ACHN (cell line): ENCODE measurements around the gene NPTX1.
A peak's percentile ranks its signal among the peaks of the same experiment; 100 is the strongest.
"Not testable (repeated sequence)": the region's sequence is repeated elsewhere in the genome, so short reads cannot be mapped to it uniquely, and the experiment has no call there.

Experiments used
- DNase-seq: peaks from one replicate; pipeline ENCODE4 v3.0.0-alpha.2; 2015
- in situ Hi-C: cut with HindIII; loops from 2 replicates; pipeline ENCODE4 v1.10.0; 2017; ENCODE audit warnings: low sequenced_read_pairs, low pct_ligation_motif_present, low pct_unique_long_range_greater_than_20kb

NPTX1 gene

DNA sequence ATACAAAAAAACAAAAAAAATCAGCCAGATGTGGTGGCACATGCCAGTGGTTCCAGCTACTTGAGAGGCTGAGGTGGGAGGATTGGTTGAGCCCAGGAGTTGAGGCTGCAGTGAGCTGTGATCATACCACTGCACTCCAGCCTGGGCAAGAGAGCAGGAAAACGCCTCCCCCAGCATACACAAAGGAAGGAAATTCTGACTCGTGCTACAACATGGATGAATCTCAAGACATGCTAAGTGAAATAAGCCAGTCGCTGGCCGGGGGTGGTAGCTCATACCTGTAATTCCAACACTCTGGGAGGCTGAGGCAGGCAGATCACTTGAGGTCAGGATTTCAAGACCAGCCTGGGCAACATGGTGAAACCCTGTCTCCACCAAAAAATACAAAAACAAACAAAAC is 30.8 kb upstream of the NPTX1 start:
- in situ Hi-C loops, result not testable (repeated sequence)

DNA sequence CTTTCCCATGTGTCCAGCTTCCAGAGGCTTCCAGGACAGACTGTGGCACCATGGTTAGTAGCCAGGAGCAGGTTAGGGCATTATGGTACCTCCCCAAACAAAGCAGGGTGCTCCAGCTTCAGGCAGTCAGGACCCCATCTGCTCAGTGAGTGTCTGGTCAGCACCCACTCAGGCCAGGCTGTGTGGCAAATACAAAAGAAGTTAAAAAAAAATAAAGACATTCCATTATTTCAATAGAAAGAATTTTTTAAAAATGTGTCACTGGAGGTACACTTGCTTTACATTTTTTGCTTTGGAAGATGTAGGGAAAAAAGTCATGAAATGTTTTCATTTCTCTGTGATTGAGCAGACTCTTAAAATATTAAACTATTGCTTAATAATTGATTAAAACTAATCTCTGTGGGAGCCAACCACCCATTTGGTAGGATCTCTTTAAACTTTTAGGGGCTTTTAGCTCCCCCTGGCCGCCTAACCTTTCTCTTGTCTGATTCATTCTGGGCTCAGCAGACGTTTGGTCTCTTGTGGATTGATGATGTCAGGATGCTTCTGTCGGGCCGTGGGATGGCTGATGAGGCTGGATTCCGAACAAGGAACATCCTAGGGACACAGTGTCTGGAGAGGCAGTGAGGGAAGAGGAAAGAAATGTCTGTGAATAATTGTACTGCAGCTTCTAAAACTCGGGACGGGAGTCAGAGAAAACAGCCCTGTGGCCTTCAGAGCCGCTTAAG is 28.4 kb upstream of the NPTX1 start:
- in situ Hi-C loops, result no loop called here

More for the DNA sequence above, 30.8 kb upstream of the NPTX1 start:
- not testable (repeated sequence) for DNase-seq

DNA sequence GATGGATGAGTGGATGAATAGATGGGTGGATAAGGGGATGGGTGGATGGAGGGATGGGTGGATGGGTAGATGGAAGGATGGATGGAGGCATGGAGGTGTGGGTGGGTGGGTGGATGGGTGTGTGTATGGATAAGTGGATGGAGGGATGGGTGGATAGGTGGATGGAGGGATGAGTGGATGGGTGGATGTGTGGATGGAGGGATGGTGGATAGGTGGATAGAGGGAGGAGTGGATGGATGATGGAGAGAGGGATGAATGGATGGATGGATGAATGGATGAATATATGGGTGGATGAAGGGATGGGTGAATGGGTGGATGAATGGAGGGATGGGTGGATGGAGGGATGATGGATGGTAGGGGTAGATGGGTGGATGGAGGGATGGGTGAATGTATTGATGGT is 27.5 kb upstream of the NPTX1 start:
- in situ Hi-C loops, result no loop called here
- DNase-seq, result no peak

More for the DNA sequence above, 28.4 kb upstream of the NPTX1 start:
- peak; percentile 14 for DNase-seq

DNA sequence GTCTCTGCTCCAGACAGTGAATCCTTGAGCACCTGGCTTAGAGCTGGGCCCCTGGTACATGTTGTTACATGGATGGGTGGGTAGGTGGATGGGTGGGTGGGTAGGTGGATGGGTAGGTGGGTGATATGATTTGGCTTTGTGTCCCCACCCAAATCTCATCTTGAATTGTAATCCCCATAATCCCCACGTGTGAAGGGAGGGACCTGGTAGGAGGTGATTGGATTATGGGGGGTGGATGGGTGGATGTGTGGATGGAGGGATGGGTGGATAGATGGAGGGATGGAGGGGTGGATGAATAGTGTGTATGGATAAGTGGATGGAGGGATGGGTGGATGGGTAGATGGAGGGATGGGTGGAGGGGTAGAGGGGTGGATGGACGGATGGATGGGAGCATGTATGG is 26.6 kb upstream of the NPTX1 start:
- no peak for DNase-seq
- in situ Hi-C loops, result no loop called here

DNA sequence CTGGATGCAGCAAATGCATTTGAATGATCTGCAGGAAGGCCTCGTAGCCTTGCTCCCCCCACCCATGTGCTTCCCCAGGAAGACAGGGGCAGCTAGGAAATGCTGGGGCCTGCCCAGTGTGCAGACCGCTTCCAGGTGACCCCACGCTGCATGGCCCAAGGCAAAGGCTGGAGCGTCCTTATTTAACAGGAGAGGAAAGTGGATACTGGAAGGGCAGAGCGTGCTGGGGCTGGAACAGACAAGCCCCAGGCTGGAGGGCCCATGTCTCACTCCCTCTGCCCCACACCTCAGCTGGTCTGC is 26.1 kb upstream of the NPTX1 start:
- no peak for DNase-seq
- in situ Hi-C loops, result no loop called here

DNA sequence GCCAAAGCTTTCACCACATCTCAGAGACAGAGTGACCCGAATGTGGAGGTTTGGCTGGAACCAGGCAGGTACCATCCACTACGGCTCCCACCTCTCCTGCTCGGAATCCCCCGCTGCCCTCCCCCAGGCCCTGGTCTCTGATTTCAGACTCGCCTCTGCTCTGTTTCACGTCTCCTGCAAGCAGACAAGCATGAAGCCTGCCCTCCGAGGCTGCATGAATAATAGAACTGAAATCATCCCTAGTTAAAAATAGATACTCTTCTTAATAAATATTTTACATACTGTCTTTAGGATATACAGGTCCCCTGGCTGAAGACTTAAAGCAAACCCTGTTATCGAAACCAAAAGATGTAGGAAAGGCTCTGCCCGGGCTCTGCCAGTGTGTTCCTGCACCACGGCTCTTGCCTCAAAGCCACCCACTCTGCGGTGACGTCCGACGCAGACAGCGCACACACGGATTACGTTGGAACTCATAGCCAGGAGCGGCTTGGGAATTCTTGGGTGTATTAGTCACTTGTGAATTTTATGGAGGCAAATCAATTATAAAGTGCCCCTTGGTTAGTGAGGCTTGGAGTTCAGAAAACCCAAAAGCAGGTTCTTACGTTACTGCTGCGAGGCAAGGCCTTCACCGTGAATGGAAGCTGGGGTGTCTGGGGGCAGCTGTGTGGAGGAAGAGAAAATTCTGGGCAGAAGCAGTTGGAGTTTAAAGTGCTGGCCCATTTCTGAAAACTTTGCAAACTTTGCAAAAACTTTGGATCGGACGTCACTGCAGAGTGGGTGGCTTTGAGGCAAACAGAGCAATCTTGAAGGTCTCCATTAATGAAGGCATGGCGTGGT is 25.6 kb upstream of the NPTX1 start:
- no peak for DNase-seq
- in situ Hi-C loops, result no loop called here

DNA sequence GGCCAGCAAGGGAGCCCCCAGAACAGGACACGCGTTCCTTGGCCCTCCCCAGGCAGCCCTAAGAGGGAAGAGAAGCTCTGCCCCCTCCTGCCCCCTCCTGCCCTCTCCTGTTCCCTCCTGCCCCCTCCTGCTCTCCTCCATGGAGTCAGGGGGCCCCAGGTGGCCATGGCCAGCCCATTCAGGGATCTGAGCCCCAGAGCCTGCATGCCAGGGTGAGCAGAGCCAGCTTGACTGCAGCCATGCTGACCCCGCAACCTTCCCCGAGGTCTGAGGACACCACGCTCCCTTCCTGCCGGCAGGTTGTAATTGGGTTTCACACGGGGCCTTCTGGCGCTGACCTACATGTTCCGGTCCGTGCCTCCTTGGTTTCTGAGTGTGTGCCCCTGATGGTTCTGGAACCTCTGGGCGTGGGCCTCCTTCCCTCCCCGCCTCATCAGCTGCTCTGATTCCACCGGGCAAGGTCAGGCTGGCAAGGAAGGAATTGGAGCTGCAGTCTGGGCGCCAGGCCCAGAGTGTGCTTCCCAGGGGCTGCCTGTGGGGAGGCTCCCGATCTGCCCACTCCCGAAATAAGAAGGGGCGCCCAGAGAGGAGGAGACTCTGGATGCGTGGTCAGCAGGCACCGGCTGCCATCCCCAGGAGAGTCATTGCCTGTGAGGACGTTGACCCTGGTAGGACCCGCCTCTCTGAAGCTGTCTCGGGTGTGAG is 23.7 kb upstream of the NPTX1 start:
- DNase-seq, result no peak
- in situ Hi-C loops, result no loop called here

DNA sequence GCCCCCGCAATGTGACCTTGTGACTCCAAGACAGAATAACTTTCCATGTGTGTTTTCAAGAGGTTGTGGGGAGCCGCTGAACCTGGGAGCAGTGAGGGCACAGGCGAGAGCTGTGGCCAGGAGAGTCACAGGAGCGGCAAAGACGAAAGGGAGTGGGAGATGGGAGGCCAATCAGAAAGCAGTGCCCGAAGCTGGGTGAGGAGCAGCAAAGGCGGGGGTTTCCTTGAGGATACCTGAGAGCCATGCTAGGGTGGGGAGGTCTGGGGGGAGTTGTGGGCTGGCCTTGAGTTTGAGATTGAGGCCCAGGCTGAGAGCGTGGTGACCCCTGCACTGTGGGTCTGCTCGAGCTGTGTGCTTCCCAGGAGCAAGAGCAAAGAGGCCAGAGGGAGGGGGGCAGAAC is 23.2 kb upstream of the NPTX1 start:
- DNase-seq, result no peak
- in situ Hi-C loops, result no loop called here

DNA sequence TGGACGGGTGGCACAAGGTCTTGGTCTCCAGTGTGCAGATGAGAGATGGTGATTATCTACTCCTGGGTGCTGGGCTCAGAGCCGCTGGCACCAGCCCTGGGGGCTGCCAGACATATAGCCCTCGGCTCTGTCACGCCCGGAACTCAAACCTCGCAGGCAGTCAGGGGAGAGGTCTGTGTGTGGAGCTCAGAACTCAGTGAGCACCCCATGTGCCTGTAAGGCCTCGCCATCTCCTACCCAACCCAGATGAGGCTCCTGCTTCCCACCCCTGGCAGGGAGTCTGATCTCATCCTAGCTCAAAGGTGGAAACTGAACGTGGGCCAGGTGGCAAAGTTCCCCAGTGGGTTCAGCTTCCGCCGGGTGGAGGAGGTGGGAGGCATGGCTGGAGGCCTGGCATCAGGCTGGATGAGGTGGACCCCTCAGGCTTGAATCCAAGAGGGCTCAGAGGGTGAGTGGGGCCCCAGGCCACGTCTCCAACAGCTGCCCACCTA is 22.6 kb upstream of the NPTX1 start:
- DNase-seq, result no peak
- in situ Hi-C loops, result no loop called here

DNA sequence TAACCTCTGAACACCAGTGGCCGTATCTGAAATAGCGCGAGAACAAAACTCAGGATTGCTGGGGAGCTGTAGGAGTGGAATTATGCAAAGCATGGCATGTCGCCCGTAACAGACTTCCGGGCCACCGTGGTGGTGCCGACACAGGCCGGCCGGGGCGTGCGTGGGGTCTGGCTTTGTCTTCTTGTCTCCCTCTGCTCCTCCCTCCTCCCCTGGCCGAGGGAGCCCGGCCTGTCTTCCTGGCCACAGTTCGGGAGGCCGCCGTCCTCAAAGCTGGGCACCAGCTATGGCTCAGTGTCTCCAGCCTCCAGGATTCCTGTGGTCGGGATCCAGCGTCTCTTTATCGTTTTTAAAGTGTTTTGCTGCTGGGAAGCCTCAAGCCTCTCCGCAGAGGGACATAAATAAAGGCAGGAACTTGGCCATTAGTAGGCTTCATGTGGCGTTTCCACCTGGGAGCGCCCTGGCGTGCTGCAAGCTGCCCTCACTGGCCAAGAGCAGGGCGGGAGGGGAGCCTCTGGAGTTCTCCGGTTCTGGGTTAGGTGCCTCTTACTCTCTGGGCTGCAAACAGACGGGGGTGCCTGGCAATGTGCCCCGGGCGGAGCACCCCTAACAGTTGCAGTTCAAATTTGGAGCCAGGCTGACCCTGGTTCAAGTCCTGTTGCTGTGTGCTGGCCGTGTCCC is 22.0 kb upstream of the NPTX1 start:
- no peak for DNase-seq
- in situ Hi-C loops, result no loop called here

DNA sequence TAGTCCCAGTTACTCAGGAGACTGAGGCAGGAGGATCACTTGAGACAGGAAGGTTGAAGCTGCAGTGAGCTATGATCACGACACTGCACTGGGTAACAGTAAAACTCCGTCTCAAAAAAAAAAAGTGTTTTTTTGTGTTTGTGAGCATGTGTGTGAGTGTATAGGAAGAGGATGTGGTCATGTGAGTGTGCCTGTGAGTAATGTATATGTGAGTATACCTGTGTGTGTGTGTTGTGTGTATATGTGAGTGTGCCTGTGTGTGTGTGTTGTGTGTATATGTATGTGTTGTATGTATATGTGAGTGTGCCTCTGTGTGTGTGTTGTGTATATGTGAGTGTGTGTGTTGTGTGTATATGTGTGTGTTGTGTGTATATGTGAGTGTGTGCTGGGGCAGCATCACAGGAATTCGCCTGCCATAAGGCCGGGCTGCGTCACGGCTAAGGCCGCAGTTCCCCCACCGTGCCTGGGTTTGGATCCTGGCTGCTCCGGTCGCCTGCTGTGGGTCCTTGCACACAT is 21.4 kb upstream of the NPTX1 start:
- DNase-seq, result no peak
- in situ Hi-C loops, result no loop called here

DNA sequence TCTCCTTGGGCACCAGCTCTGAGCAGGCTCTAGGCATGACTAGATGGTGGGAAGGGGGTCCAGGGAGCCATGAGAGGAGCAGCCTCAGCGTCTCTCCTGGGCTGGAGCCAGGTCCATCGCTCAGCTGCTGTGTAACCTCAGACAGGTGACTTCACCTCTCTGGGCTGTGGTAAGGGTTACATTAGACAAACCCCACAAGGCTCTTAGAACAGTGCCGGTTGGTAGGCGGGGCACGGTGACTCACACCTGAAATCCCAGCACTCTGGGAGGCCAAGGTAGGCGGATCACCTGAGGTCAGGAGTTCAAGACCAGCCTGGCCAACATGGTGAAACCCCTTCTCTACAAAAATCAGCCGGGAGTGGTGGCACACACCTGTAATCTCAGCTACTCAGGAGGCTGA is 18.1 kb upstream of the NPTX1 start:
- in situ Hi-C loops, result no loop called here
- DNase-seq, result no peak

DNA sequence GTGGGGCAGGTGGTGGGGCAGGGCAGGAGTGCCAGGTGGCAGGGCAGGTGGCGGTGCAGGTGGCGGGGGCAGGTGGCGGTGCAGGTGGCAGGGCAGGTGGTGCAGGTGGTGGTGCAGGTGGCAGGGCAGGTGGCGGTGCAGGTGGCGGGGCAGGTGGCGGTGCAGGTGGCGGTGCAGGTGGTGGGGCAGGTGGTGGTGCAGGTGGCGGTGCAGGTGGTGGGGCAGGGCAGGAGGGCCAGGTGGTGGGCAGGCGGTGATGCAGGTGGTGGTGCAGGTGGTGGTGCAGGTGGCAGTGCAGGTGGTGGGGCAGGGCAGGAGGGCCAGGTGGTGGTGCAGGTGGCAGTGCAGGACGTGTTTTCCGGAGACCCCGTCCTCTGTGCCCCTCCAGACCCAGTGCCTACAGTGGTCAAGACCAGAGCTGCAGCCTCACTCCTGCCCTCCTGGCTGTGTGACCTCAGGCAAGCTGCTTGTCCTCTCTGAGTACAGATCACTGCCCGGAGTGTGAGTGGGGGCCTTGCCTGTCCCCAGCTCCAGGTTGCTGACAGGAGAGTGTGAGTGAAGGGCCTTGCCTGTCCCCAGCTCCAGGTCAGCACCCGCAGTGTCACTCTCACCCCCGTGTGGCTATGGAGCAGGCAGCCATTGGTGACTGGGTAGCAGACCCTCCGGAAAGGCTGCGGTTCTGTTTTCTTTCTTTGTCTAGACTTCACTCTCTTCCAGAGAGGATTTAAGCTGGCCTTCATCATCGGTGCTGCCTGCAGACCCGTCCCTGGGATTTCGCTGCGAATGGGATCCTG is 16.1 kb upstream of the NPTX1 start:
- DNase-seq, result no peak
- in situ Hi-C loops, result no loop called here

DNA sequence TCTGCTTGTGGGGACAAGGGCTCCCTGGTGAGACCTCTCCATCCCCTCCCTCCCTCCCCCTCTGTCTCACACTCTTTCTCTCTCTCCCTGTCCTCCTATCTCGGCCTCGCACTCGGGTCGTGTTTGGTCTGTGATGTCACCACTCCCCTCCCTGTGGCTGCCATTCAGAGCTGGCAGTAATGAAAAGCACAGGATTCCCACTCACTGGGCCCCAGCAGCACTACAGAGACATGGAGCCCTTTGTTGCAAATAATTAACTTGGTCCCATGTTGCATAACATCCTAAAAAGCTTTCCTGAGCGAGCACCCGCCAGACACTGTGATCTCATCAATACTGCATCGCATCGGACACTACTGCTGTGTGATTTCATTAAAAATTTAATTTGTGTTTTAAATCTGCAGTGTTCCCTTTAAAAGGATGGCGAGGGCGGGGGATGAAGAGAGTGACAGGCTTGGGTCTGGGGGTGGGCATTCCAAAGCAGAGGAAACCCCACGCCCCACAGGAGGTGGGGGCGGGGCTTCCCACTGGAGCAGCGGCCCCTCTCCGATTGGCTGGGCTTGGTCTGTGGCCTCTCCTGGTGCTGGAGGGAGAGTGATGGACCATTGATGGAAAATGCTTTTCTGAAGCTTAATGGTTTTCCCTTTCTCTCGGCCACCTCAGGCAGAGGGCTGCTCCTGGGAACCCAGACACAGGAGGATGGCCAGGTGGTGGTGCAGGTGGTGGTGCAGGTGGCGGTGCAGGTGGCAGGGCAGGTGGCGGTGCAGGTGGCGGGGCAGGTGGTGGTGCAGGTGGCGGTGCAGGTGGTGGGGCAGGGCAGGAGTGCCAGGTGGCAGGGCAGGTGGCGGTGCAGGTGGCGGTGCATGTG is 15.3 kb upstream of the NPTX1 start:
- DNase-seq, result peak; percentile 24
- in situ Hi-C loops, result no loop called here

DNA sequence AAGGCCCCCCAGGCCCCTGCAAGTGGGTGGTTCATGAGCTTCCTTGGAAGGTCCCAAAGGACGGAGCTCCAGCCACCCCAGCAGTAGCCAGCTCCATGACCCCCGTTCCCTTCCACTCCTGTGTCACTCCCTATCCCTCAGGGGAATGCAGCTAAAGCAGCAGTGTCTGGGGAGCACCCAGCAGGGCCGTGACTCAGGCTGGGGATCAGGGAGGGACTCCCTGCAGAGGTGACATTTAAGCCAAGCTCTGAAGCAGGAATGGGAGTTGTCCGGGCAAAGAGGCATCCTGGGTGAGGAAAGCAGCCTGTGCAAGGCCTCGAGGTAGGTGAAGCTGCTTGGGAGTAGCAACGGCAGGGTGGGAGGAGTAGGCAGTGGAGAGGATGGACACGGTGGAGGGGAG is 11.1 kb upstream of the NPTX1 start:
- in situ Hi-C loops, result no loop called here
- no peak for DNase-seq

DNA sequence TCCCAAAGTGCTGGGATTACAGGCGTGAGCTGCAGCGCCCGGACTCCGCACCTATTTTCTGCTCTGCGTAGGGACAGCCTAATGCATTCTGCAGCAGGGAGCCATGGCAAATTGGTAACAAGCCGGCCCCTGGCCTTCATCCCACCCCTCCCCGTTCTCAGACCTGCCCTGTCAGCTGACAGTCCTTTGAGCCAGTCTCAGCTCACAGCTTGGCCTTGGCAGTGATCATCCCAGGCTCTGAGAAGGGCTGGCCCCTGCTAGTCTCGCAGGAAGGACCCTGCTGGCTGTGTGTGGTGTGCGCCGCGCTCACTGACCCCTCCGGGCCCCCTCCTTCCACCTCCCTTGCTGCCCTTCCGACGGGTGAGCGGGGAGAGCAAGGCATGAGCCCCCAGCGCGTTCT is 10.3 kb upstream of the NPTX1 start:
- in situ Hi-C loops, result no loop called here
- DNase-seq, result no peak

DNA sequence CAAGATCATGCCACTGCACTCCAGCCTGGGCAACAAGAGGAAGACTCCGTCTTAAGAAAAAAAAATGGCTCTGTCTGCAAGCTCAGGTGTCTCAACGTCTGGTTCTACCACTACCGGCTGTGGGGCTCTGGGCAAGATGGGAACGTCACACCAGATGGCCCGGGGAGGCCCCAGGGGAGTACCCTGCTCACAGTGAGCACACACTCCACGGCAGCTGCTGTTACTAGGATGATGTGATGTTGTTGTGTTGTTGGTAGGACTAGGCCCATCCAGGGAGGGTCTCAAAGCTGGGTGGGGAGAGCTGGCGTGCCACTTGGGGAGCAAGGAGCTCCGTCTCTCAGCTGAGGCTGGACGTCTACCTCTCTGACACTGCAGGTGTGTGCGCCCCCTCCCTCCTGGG is 9.4 kb upstream of the NPTX1 start:
- DNase-seq, result no peak
- in situ Hi-C loops, result no loop called here
